GM10847 (cell line): ENCODE data around the gene ABHD3.

Source experiments
- POLR2A ChIP-seq: IDR thresholded peaks from 2 replicates; pipeline ENCODE4 v1.6.1; 2011; ENCODE audit not compliant: insufficient read length; ENCODE audit errors: extremely low read depth

Gene ABHD3

DNA sequence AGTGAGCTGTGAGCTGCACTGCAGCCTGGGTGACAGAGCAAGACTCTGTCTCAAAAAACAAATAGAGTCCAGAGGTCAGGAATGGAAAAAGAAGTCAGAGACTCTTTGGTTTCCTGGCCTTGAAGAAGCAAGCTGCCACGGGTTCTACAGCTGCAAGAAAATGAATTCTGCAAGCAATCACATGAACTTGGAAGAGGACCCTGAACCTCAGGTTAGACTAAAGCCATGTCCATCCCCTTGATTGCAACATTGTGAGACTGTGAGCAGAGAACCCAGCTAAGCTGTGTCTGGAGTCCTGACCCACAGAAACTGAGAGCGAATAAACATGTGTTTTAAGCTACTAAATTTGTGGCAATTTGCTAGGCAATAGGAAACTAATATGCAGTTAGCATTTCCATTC lies 23.1 kb upstream of the ABHD3 start:
- no peak for TF ChIP-seq POLR2A

DNA sequence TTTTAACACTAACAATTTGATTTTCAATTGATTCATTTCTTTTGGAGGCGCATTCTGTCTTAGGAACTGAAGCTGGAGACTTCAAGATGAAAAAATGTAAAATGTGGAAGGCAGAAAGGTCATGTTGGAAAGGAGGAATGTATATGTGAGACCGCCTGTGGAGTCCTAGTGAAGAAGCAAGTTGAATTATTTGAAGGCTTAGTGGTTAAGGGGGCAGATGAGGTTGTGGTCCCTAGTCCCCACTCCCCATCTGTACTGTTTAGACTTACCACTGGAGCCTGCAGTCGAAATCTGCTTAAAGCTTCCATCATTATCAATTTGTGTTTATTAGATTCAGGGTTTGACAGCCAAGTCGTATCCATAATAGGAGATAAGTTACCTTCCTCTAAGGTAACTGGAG lies 20.6 kb upstream of the ABHD3 start:
- no peak for TF ChIP-seq POLR2A

DNA sequence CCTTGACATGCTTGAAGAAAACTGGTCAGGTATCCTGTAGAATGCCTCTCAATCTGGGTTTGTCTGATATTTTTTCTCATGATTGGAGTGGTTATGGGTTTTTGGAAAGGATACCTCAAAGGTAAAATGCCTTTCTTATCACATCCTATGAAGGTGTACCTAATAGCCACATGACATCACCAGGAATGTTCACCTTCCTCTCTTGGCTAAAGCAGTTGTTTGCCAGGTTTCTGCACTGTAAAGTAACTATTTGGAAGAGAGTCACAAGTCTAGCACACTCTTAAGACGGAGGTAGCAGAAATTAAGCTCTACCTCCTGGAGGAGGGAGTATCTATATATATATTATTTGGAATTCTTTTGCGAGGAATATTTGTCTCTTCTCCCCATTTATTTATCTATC lies 18.1 kb upstream of the ABHD3 start:
- TF ChIP-seq POLR2A: no peak

DNA sequence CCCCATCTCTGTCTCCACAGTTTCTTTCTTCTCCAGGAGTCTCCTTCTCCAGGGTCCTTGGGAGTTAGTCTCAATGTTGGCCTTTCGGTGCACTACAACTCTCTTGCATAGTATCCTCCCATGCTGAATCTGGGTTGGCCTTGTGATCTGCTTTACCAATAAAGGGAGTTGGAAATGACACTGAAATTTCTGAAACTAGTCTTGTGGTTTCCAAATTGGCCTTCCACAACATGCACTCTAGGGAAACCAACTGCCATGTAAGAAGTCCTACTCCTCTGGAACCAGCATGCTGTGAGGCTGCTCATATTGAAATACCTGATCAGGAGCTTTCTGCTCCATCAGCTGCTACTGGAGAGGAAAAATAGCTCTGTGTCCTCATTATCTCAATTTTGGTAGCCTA lies 9.9 kb upstream of the ABHD3 start:
- no peak for TF ChIP-seq POLR2A

DNA sequence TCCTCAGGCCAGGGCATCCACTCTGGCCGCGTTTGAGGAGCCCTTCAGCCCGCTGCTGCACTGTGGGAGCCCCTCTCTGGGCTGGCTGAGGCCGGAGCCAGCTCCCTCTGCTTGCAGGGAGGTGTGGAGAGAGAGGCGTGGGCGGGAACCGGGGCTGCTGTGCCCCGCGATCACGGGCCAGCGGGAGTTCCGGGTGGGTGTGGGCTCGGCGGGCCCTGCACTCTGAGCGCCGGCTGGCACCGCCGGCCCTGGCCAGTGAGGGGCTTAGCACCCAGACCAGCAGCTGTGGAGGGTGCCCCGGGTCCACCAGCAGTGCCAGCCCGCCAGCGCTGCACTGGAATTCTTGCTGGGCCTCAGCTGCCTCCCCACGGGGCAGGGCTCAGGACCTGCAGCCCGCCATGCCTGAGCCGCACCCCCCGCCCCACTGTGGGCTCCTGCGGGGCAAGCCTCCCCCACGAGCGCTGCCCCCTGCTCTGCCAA lies 1.9 kb upstream of the ABHD3 start:
- no peak for TF ChIP-seq POLR2A

DNA sequence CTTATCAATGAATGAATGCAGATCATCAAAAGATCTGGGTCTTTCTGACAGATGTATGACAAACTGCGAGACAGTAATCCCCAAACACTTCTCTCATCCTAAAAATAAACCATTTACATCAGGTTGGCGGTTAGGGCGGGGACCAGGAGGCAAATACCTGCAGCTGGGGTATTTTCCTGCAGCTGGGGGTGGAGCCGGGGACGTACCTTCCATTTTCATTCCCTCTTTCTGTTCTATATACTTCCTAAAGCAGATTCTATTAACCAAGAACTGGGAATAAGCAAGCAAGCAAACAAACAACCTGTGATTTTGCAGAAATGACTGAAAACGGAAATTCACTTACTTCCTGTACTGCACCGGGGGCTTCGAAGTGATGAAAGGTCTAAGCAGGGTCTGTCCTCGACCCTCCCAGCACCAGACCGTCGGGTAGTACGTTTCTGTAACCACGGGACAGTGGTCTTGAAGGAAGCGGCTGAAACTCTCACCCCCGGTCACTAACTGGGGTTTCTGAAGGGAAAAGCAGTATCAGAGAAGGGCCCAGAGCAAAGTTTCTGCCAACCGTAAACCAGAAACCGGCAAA lies 1.2 kb downstream of the ABHD3 start:
- TF ChIP-seq POLR2A: no peak

DNA sequence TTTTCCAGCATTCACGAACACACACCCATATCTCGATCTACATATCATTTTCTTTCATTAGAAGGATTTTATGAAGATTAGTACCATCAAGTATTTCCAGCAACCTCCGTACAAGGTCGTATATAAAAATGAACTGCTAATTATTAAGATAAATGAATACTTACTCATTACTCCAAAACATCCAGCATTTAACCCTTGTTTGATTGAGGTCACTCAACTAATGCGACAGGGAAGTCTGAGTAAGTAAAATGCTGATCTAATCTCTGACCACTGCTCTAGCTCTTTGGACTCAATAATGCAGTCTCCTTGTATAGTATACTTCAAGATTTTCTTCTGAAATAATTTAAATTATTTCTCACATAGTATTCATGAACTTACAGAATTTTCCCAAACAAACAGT lies 2.0 kb downstream of the ABHD3 start:
- no peak for TF ChIP-seq POLR2A

DNA sequence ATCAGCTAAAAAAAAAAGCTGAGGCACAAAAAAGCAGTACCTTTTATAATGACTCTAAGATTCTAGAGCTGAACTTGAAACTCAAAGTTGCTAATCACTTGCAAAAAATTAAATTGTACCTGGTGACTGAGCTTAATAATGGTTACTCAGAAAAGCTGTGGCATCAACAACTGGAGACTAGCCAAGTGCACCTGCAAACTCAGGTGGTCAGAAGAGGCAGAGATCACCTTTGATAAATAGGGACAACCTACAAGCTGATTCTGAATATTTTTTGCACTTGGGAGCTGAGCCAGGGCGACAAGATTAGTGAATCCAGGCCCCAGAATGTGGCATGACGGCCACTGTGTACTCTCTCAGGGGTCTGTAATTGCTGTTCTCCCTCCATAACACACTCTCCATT lies 3.0 kb downstream of the ABHD3 start:
- no peak for TF ChIP-seq POLR2A

DNA sequence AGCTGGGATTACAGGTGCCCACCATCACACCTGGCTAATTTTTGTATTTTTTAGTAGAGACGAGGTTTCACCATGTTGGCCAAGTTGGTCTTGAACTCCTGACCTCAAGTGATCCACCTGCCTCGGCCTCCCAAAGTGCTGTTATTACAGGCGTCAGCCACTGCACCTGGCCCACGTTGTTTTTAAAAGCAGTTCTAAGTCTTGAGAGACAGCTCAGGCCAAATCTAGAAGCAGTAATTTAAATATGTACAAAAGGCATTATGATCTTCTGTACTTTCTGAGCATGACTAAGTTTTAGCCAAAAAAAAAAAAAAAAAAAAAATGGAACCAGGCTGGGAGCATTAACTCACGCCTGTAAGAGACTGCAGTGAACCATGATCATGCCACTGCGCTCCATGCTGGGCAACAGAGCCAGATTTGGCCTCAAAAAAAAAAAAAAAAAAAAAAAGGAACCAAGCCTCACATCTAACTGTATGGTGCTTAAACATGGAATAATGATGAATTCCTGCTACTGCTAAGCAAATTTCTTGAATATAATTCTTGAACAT lies 4.0 kb downstream of the ABHD3 start:
- TF ChIP-seq POLR2A: no peak

DNA sequence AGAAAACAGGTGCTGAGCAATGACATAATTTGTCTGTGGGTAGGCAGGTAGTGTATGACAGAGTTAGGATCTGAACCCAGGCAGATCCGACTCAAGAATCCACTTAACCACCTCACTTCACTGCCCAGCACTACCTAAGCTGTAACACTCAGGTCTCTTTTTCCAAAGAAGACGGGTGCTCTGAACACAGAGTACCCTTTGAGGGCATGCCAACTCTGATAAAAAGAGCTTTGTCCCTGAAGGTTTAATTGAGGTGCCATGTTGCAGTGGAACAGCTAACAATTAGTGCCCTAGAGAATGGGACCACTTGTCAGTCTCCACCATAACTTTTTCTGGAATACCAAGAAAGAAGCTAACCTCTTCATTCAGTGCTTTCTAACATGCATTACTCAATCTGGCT lies 11.3 kb downstream of the ABHD3 start:
- TF ChIP-seq POLR2A: no peak

DNA sequence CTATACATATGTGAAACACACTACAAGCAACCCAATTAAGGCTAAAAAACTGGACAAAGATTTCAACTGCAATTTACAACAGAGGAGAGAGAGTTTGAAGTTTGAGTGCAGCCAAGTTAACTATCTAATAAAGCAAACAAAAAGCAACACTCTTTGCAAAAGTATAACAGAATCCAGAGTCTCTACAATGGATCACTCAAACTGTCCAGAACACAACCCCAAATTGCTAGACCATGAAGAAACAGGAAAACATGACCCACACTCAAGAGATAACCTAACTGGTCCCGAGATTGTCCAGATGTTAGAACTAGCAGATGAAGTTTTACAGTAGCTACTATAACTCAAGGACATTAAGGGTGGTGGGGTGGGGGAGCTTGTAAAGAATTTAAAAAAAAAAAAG lies 14.8 kb downstream of the ABHD3 start:
- no peak for TF ChIP-seq POLR2A

DNA sequence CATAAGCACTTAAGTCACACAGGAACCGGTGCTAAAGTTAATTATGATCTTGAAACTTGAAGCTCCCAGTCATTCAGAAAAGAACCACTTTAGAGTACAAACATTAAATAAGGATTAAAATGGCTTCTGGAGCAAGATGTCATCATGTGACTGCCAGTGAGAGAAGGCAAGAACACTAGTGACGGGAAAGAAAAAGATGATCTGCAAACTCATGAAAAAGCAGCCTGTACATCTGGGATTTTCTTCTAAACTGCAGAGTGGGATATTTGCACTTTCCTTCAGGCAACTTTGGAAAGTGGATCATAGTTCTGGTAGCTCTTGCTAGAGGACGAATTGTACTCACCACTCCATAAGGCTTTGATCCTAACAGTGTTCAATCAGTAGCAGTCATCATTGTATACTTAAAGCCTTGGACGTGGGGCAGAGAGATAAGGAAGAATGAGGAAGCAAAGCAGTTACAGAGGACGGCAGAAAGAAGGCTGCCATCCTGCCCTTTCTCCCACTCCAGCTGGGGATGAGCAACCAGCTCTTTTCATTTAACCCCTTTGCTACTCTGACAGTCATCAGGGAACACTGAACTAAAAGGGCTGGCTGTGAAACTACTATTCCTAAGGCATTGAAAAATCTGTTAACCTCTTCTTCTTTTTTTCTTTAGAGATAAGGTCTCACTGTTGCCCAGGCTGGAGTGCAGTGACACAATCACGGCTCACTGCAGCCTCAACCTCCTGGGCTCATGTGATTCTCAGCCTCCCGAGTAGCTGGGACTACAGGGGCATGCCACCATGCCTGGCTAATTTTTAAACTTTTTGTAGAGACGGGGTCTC lies 18.1 kb downstream of the ABHD3 start:
- TF ChIP-seq POLR2A: no peak

DNA sequence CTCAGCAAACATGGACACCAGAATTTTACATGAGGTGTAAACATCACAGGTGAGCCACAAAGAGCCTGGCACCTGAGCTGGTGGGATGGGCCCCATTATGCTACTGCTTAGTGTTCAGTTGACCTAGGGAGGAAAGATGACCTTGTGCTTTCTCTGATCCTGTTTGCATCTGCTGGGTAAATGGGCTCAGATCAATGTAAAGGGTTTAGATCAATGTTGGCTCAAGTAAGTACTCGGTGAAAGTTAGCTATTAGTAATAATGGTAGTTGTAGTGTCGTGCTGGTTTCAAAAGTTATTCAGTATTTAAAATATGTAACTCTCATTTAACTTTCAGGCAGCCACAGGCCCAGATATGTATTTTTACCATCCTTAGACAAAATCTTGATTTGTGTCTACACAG lies 19.8 kb downstream of the ABHD3 start:
- TF ChIP-seq POLR2A: no peak

DNA sequence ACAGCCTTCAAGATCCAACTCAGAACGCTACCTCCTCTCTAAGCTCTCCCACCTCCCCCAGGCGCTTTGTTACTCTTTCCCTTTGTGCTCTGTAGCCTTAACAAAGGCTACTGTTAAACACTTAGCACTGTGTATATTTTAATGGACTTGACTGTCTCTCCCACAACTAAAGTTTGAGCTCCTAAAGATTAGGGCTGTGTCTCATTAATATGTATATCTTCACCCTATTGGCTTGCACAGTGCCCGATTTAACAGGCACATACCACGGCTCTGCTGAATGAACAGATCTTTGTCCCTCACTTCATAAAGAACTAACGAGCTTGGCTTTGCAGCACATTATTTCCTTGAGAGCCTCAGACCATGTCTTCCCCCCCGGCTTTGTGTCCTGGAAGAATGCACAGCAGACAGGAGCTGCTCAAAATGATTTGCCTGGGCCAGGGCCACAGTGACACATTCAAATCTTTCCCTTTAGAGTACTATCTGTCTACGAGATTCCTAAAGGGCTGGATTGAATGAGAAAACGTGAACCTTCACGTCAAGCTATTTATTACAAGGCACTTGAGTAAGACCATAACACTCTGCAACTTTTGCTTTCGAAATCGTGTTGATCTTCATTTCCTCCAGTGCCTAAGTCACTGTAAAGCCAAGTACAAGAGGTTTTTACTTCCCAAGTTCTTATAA lies 22.1 kb downstream of the ABHD3 start:
- no peak for TF ChIP-seq POLR2A

DNA sequence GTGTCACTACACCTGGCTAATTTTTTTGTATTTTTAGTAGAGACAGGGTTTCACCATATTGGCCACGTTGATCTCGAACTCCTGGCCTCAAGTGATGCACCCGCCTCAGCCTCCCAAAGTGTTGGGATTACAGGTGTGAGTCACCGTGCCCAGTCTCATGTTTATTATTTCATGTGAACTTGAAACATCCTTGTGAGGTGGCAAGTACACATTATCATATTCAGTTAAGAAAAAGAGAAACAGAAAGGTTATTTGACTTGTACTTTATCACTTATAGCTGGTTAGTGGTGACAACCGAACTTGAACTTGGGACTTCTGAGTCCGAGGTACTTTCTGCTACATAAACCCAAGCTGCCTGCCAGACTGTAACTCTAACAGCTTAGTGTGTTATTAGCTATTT lies 24.4 kb downstream of the ABHD3 start:
- no peak for TF ChIP-seq POLR2A

DNA sequence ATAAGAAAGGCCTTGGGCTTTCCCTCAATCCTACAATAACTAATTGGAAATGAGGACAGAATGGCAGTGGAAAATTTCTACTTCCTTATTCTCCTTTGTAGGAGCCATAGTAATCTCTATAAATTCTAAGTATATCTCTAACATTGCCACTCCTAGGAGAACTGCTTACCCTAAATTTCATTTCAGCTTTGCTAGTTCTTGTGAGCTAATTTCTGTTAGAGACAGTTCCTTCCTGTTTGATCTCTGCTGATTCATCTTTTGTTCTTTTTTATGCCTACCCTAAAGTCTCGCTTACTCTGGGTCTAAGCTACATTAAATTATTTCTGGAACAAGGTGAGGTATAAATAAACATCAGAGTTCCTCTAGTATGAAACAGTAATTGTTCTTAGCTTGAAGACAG lies 25.7 kb downstream of the ABHD3 start:
- TF ChIP-seq POLR2A: no peak
